Measurements from ENCODE around the gene MFSD11. TPM values are rescaled to one million over a fixed set of nuclear protein-coding genes. Genes with fewer than 3 reads are reported as not detected.
A peak's percentile ranks its signal among the peaks of the same experiment; 100 is the strongest.
"Not testable (repeated sequence)": the region's sequence is repeated elsewhere in the genome, so short reads cannot be mapped to it uniquely, and the experiment has no call there.

Gene MFSD11
- total RNA-seq, 2 donors from 2014 or later = 20.7 to 24.0 TPM

- intact Hi-C loops (cut with DNase I) = no loop called here
- no peak for DNase-seq (ENCODE audit: low spot score)
Measured at GRCh38 chr17:76706817-76707216, 31.1 kb upstream of the MFSD11 start.

GRCh38 chr17:76707985-76708807 is 29.7 kb upstream of the MFSD11 start:
- intact Hi-C loops (cut with DNase I) = no loop called here
- no peak for DNase-seq (ENCODE audit: low spot score)

DNA sequence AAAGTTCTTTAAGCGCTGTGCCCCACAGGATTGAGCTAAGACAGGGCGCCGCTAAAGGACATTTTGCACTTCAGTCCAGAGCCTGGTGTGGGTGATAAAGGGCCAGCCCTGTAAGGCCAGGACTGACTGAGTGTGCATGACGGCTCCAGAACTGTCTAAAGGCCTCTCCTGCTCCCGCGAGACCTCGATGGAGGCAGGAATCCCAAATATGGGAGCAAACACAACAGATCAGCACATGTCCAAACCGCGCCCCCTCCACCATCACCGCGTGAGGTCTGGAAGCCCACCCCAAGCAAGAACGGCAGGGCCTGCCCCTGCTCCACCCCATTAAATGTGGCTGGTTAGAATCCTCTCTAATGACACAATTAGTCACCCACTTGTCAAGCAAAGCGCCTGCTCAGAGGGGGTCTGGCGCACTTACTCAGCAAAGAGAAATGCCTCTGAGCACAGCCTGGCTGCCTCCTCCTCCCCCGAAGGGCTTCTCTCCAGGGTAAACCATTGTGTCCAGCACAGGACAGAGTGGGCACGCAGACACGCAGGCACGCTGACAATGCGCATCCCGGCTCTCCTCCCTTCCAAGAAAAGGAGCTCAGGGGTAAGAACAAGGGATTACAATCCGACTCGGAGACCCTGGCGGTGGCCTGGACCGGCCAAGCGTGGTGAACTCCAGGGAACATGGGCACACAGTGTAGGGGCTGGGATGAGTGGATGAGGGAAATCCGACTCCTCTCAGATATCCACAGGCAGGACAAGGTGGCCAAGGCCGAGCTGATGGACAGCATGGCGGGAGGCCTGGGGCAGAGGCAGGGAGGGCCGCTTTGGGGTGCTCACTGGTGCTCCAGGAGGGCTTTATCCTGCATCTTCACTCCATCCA is 28.6 kb upstream of the MFSD11 start:
- DNase-seq (ENCODE audit: low spot score) = peak; percentile 97
- intact Hi-C loops (cut with DNase I) = no loop called here

DNA sequence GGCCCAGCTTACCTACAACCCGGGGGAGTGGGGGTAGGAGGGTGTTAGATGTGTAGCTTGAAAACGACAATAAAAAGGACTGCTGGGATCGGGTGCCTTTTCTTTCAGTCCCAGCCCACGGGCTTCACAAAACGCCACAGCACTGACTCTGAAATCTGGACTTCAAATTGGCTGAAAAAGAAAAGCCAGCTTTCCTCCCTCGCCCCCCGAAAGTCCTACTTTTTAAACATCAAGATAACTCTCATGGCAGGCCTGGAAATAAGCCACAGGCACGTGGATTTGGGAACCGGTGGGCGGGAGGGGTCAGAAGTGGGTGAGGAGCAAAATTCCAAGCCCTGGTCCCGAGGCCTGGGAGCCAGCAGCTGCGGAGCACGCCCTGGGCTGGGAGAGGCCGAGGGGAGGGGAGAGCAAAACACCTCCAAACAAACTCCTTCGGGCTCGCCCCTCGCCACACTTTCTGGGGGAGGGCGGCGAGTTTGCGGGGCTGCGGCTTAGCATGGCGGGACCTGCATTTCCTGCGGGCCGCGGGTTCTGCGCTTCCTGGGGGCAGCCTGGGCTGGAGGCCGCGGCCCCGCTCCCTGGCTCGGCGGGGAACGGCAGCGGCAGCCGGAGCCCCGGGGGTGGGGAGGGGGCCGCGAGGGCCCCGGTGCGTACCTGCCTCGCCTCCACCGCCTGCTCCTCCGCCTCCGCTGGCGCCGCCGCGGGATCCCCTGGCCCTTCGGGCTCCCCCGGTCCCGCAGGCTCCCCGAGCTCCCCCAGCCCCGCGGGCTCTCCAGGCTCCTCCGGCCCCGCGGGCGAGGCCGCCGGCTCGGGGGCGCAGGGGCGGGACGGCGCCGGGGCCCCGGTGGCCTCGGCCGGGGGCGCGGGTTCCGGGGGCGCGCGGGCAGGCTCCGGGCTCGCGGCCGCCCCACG is 27.7 kb upstream of the MFSD11 start:
- intact Hi-C loops (cut with DNase I) = not testable (repeated sequence)
- peak; percentile 85 for DNase-seq (ENCODE audit: low spot score)

- intact Hi-C loops (cut with DNase I) = no loop called here
- peak; percentile 92 for DNase-seq (ENCODE audit: low spot score)
Measured at GRCh38 chr17:76710863-76711611, 26.9 kb upstream of the MFSD11 start, which contains the start of gene MXRA7. Gene MXRA7 (minus strand): TSS chr17:76710965. CDS start chr17:76710946, 19 bp downstream.

GRCh38 chr17:76712321-76712720 is 25.6 kb upstream of the MFSD11 start:
- peak; percentile 16 for DNase-seq (ENCODE audit: low spot score)
- intact Hi-C loops (cut with DNase I) = not testable (repeated sequence)

DNA sequence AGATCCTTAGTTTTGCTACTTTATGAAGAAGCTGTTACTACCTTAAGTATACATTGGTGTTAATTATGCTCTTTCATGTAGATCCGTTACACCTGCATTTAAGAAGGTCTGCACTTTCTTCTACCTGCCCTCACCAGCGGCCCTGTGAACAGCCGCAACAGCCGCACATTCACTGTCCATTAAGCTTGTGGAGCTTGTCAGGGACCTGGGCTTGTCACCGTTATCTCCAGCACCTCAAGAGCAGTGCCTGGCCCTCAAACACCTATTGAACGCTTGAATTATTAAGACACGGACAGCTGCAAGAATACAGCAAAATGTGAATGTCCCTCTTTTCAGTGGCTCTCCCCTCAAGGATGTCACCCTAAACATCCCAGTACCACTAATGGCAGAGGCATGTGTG is 24.2 kb upstream of the MFSD11 start:
- intact Hi-C loops (cut with DNase I) = no loop called here
- DNase-seq (ENCODE audit: low spot score) = no peak

DNA sequence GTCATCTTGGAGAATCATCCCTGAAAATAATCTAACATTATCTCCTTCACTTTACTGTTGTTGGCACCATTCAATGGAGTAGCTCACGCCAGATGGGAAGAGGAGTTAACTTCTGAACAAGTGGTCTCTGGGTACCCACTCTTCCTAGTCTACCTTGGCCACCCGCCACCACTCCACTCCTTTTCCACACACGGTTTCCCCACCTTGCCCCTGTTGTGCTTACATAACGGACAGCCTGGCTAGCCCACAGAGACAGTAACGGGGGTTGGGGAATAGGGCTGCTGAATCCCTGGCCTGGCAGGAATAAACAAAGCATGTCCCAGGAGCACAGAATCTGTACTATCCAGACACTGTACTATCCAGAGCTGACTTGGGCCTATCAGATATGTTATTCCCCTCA is 23.6 kb upstream of the MFSD11 start:
- DNase-seq (ENCODE audit: low spot score) = no peak
- intact Hi-C loops (cut with DNase I) = no loop called here

DNA sequence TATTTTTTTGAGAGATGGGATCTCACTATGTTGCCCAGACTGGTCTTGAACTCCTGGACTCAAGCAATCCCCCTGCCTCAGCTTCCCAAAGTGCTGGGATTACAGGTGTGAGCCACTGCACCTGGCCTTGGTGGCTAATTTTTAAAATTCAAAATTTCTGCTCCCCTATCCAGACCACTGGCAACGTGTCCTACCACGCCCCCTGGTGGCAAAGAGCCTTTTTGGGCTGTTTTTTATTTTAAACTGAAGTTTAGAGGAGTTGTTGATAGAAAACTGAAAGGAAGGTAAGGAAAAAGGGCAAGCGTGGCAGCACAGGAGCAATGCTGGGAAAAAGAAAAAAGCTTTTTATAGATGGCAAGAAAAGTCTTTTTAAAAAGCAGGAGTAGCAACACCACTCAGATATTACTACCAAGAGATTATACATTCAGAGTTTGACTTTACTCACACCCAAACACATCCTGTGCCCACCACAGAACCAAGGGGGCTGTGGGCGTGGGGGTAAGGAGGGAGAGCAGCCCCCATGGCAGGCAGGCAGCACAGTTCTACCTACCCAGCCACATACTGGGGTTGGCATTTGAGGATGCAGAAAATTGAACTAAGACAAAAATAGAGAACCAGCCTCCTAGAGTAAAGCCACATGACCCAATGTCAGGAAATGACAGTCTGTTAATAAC is 23.0 kb upstream of the MFSD11 start:
- intact Hi-C loops (cut with DNase I) = loop anchor here in 1 of 2 donors (5.0 kb wide), 1 partner anchor 33 kb away; no protein-coding TSS in a partner anchor
- DNase-seq (ENCODE audit: low spot score) = peak; percentile 89

DNA sequence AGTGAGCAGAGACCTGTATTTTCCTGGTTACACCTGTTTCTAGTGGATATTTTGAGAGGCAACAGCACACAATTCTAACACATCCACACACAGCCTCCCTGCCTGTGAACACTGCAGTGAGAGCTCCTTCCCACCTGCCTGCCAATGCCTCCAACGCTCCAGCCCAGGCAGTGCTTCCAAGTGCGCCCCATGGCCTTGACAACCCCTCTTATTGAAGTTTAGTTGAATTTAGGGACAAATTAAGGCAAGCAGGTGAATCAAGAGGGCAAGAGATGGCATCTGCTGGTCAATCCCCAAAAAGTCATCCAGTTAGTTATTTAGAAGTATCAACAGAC is 22.5 kb upstream of the MFSD11 start:
- intact Hi-C loops (cut with DNase I) = loop anchor here in 1 of 2 donors (5.0 kb wide), 1 partner anchor 33 kb away; no protein-coding TSS in a partner anchor
- DNase-seq (ENCODE audit: low spot score) = no peak

DNA sequence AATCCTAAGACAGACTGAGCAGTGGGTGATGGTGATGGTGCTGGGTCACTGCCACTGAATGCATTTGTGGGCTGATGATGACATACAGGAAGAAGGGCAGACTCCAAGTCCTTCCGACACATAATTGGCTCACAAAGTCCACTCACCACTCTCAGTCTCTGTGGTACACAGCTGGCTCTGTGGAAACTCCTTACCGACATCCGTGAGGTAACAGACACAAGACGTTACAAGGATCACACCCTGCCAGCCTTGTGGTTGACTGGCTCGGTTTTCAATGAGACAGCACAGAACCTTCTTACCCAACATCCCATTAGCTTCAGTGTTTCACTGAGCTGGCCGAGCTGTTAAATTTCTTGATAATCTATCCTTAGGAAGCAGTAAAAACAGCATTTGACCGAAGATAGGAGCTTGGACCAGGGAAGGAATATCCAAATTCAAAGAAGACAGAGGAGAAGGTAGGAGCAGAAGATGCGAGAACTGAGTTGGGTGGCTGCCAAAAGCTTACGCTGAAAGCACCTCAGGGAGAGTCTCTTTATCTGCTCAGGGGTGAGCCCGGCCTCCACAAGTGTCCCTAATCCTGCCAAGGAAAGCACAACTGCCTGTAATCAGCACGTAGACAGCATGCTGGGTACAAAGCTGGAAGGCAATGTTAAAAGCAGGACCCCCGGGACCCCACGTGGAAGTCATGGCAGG is 21.6 kb upstream of the MFSD11 start:
- peak; percentile 91 for DNase-seq (ENCODE audit: low spot score)
- intact Hi-C loops (cut with DNase I) = loop anchor here in 1 of 2 donors (5.0 kb wide), 1 partner anchor 34 kb away; no protein-coding TSS in a partner anchor

DNA sequence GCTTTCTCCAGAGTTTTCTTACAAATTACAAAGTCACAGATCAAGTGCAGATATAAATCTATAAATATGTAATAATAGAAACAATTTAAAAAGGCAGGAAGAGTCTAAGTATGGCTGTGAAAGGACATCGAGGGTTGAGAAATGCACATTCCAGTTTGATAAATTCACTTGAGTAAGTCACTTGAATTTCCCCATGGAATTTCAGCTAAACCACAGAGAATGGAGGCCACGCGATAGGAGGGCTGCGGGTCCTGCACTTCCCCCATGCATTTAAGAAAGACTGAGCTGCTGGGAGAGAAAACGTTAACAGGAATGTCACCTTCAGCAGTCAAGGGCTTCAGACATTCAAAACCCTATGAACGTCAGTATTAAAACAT is 21.1 kb upstream of the MFSD11 start:
- intact Hi-C loops (cut with DNase I) = loop anchor here in 1 of 2 donors (5.0 kb wide), 1 partner anchor 35 kb away; no protein-coding TSS in a partner anchor
- no peak for DNase-seq (ENCODE audit: low spot score)

- intact Hi-C loops (cut with DNase I) = loop anchor here in 1 of 2 donors (5.0 kb wide), 1 partner anchor 36 kb away; no protein-coding TSS in a partner anchor
- no peak for DNase-seq (ENCODE audit: low spot score)
Measured at GRCh38 chr17:76718516-76718915, 19.4 kb upstream of the MFSD11 start.

DNA sequence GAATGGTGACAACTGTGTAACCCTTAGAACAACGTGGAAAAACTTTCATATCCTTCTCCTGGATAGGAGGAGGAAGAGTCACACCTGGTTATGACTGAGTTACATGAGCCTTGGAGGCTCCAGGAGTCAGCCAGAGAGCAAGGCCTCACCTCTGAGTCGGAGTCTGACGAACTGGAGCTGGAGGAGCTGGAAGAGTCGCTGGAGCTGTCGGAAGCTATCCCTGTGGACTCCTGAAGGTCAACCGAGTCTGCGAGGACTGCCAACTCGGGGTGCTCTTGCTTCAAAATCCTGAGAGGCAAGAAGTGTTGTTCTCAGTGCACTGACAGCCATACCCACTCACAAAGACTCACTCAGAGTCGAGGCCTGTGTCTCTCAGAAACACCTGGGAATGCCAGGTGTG is 17.7 kb upstream of the MFSD11 start:
- no peak for DNase-seq (ENCODE audit: low spot score)
- intact Hi-C loops (cut with DNase I) = loop anchor here in 1 of 2 donors (5.0 kb wide), 1 partner anchor 568 kb away; no protein-coding TSS in a partner anchor

GRCh38 chr17:76720941-76721340 is 17.0 kb upstream of the MFSD11 start:
- no peak for DNase-seq (ENCODE audit: low spot score)
- intact Hi-C loops (cut with DNase I) = loop anchor here in 1 of 2 donors (5.0 kb wide), 1 partner anchor 569 kb away; no protein-coding TSS in a partner anchor

DNA sequence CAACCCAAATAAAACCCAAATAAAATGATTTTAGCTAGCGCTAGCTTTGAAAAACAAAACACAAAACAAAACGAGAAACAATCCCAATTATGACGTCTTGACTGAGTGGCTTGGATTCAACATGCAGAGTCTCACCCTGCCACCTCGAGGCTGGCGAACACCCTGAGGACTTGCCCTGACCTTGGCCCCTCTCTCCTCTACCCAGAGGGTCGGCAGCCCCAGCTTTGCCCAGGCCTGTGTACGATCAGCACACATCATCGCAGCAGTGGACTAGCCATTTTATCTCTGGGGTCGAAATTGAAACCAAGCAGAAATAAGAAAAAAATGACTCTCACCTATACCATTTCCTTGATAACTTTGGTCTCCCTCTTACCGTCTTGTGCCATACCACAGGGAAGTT is 16.5 kb upstream of the MFSD11 start:
- no peak for DNase-seq (ENCODE audit: low spot score)
- intact Hi-C loops (cut with DNase I) = loop anchor here in 1 of 2 donors (5.0 kb wide), 1 partner anchor 569 kb away; no protein-coding TSS in a partner anchor

GRCh38 chr17:76722279-76722678 is 15.6 kb upstream of the MFSD11 start:
- no peak for DNase-seq (ENCODE audit: low spot score)
- intact Hi-C loops (cut with DNase I) = loop anchor here in 1 of 2 donors (5.0 kb wide), 1 partner anchor 570 kb away; no protein-coding TSS in a partner anchor
